ENCODE data around the gene FOSL1. TPM values are rescaled to one million over a fixed set of nuclear protein-coding genes. Genes with fewer than 3 reads are reported as not detected.

Gene FOSL1
- total and polyA plus RNA-seq, 2 donors (not counting 1 experiment from before 2014, with no cell fraction given): 2.3 TPM; not detected in 1

GRCh38 chr11:65898656-65899355, 1.4 kb downstream of the FOSL1 start:
- Mint-ChIP-seq H3K4me3 (peak overlapping the region; percentile 68), H3K27ac (no peak overlapping the region), H3K4me1 (peaks cover 16% of the 10 kb centered on the region), H3K9me3 (ENCODE audit: insufficient read depth) (no peaks in the 10 kb centered on the region), H3K27me3 (peaks cover 11% of the 10 kb centered on the region)
- POLR2A ChIA-PET: interaction anchor here (0.6 to 4.4 kb wide), 3 partner anchors 10 to 259 kb away, joined by 3 to 33 read pairs (median 6); partner anchors contain the start of genes CCDC85B and FIBP
- H2AFZ ChIP-seq (ENCODE audit: insufficient read depth, low read depth, low read length, poor library complexity, severe bottlenecking): peak overlapping the region; percentile 32
- CTCF ChIA-PET: interaction anchor here (0.7 to 7.0 kb wide), 7 partner anchors 8 to 87 kb away, joined by 3 to 44 read pairs (median 7); partner anchors contain the start of genes CCDC85B and FIBP
- ATAC-seq (ENCODE audit: low read depth) (no peak), DNase-seq (no peak)
- H3K79me2 ChIP-seq (ENCODE audit: control insufficient read depth, insufficient read depth, low read length): no peaks in the 10 kb centered on the region
- intact Hi-C loops (cut with micrococcal nuclease): no loop called here
- TF ChIP-seq EZH2 (IDR thresholded peaks at IDR 0.05; ENCODE audit: borderline replicate concordance, insufficient read depth, low read depth, low read length, poor library complexity, severe bottlenecking) (no peak), CTCF (IDR thresholded peaks at IDR 0.05) (no peak)
- peaks cover 0 to 38% (median 12%) of the 10 kb centered on the region in 4 experiments for H3K27me3 ChIP-seq (replicated peaks in 1 of 4; ENCODE audit: control extremely low read depth in 1 of 4, control insufficient read depth in 3 of 4, insufficient read depth in 4 of 4, low read length in 3 of 4)
- peak overlapping the region; percentile 71 for H3K9ac ChIP-seq (ENCODE audit: low read length)
- H3K4me2 ChIP-seq (replicated peaks; ENCODE audit: low read depth, low read length, poor library complexity, severe bottlenecking): peak overlapping the region; percentile 95
- no peak overlapping the region for H3K27ac ChIP-seq (ENCODE audit: low read length in 2 of 2)
- WGBS (ENCODE audit: insufficient coverage): 20% methylated on average over 23 of the region's 28 CpGs
- H3K36me3 ChIP-seq (replicated peaks in 1 of 2; ENCODE audit: control extremely low read depth in 1 of 2, control insufficient read depth in 1 of 2, extremely low read depth in 1 of 2, insufficient read depth in 2 of 2, low read length in 1 of 2): no peaks in the 10 kb centered on the region
- H4K20me1 ChIP-seq (ENCODE audit: control insufficient read depth, insufficient read depth, low read length, poor library complexity, severe bottlenecking): no peaks in the 10 kb centered on the region
- peaks cover 26 to 27% of the 10 kb centered on the region in 2 donors for H3K4me1 ChIP-seq (ENCODE audit: control insufficient read depth in 2 of 2, insufficient read depth in 2 of 2, low read length in 2 of 2)
- peaks cover 0 to 10% (median 0%) of the 10 kb centered on the region in 3 donors for H3K9me3 ChIP-seq (ENCODE audit: control extremely low read depth in 1 of 3, control insufficient read depth in 2 of 3, insufficient read depth in 1 of 3, low read length in 2 of 3)
- H3K4me3 ChIP-seq (ENCODE audit: control extremely low read depth in 1 of 5, extremely low read depth in 1 of 5, insufficient read depth in 1 of 5, low read depth in 2 of 5, low read length in 4 of 5): peak overlapping the region in 3 of 5 experiments; percentile 52 to 64 (median 56)

- Histone ChIP-seq H3K79me2 (ENCODE audit: control insufficient read depth, insufficient read depth, low read length) (peaks cover 11% of the 10 kb centered on the region), H3K36me3 (replicated peaks in 1 of 2; ENCODE audit: control extremely low read depth in 1 of 2, control insufficient read depth in 1 of 2, extremely low read depth in 1 of 2, insufficient read depth in 2 of 2, low read length in 1 of 2) (no peaks in the 10 kb centered on the region), H3K27ac (ENCODE audit: low read length in 2 of 2) (no peak overlapping the region), H3K4me1 (ENCODE audit: control insufficient read depth in 2 of 2, insufficient read depth in 2 of 2, low read length in 2 of 2) (peaks cover 43 to 44% of the 10 kb centered on the region in 2 donors), H3K27me3 (replicated peaks in 1 of 4; ENCODE audit: control extremely low read depth in 1 of 4, control insufficient read depth in 3 of 4, insufficient read depth in 4 of 4, low read length in 3 of 4) (peaks cover 0 to 28% (median 10%) of the 10 kb centered on the region in 4 experiments), H3K9ac (ENCODE audit: low read length) (no peak overlapping the region), H3K4me3 (ENCODE audit: control extremely low read depth in 1 of 5, extremely low read depth in 1 of 5, insufficient read depth in 1 of 5, low read depth in 2 of 5, low read length in 4 of 5) (no peak overlapping the region), H3K4me2 (replicated peaks; ENCODE audit: low read depth, low read length, poor library complexity, severe bottlenecking) (no peak overlapping the region), H4K20me1 (ENCODE audit: control insufficient read depth, insufficient read depth, low read length, poor library complexity, severe bottlenecking) (peaks cover 7% of the 10 kb centered on the region), H3K9me3 (ENCODE audit: control extremely low read depth in 1 of 3, control insufficient read depth in 2 of 3, insufficient read depth in 1 of 3, low read length in 2 of 3) (peaks cover 0 to 10% (median 0%) of the 10 kb centered on the region in 3 donors), H2AFZ (ENCODE audit: insufficient read depth, low read depth, low read length, poor library complexity, severe bottlenecking) (no peak overlapping the region)
- Mint-ChIP-seq H3K9me3 (ENCODE audit: insufficient read depth) (no peaks in the 10 kb centered on the region), H3K4me1 (peaks cover 34% of the 10 kb centered on the region), H3K27ac (no peak overlapping the region), H3K27me3 (peaks cover 8% of the 10 kb centered on the region), H3K4me3 (no peak overlapping the region)
- ATAC-seq (ENCODE audit: low read depth): no peak
- intact Hi-C loops (cut with micrococcal nuclease): no loop called here
- WGBS (ENCODE audit: insufficient coverage): 75% methylated on average over 4 of the region's 4 CpGs
- no peak for DNase-seq
- POLR2A ChIA-PET: interaction anchor here (0.5 to 0.7 kb wide), 2 partner anchors 22 to 738 kb away, joined by 3 to 4 read pairs; partner anchors contain the start of gene C11orf68
- TF ChIP-seq EZH2 (IDR thresholded peaks at IDR 0.05; ENCODE audit: borderline replicate concordance, insufficient read depth, low read depth, low read length, poor library complexity, severe bottlenecking): no peak
- CTCF ChIA-PET: interaction anchor here (2.7 to 7.0 kb wide), 2 partner anchors 9 to 12 kb away, joined by 9 to 44 read pairs; partner anchors contain the start of gene FIBP
Measured at GRCh38 chr11:65897020-65897471, 3.1 kb downstream of the FOSL1 start.
